ENCODE results near the gene ISG20.

Gene ISG20

GRCh38 chr15:88680241-88681001, 41.6 kb downstream of the ISG20 start:
- DNase-seq (ENCODE audit: extremely low read depth in 1 of 2, low read depth in 1 of 2), result no peak

DNA sequence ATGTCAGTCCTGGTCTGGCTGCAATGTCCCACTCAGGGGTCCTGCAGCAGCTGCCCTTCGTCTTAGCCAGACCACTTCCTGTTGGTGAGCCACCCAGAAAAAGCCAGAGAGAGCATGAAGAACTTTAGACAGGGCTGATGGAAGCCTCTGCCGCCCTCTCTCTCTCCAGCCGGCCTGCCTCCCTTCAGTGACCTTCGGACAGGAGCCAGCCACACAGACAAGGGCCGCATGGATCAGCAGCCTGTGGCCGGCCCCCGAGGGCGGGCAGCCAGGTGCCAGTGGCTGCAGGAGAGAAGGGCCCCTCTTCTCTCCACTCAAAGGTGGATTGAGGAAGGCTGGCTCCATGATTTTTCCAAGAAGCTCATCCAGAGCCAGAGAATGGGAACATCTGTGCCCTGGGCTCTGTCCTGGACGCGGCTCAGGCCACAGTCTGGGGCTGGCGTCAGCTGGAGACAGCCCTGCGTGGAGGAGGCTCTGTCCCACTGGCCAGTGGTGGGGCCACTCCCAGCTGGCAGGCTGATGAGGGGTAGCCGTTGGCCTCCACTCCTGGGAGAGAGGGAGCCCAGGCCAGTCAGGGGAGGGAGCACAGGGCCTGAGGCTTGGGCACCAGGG, 42.9 kb downstream of the ISG20 start:
- no peak for DNase-seq (ENCODE audit: extremely low read depth in 1 of 2, low read depth in 1 of 2)

GRCh38 chr15:88684345-88684744, 45.5 kb downstream of the ISG20 start:
- no peak for DNase-seq (ENCODE audit: extremely low read depth in 1 of 2, low read depth in 1 of 2)

- no peak for DNase-seq (ENCODE audit: extremely low read depth in 1 of 2, low read depth in 1 of 2)
Measured at GRCh38 chr15:88686166-88686565, 47.4 kb downstream of the ISG20 start.

- DNase-seq (ENCODE audit: extremely low read depth in 1 of 2, low read depth in 1 of 2), result no peak
Measured at GRCh38 chr15:88688394-88688933, 49.6 kb downstream of the ISG20 start.

- no peak for DNase-seq (ENCODE audit: extremely low read depth in 1 of 2, low read depth in 1 of 2)
Measured at GRCh38 chr15:88690331-88690730, 51.5 kb downstream of the ISG20 start.

DNA sequence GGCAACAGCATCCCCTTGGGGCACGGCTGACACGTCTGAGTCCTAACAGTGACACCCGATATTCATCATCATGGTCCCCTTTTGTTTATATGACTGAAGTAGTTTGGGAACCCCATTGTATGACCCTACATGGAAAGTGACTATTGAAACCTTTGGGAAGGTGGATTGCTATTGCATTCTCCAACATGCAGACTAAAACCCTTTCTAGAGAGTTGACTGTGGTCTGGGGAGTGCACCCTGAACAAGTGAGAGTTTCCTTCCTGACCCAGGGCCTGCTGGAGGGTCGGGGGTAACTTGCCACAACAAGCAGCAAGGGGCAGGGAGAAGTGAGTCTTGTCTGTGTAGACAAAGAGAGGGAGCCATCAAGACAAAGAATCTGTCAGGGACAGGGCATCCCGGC, 54.4 kb downstream of the ISG20 start:
- DNase-seq (ENCODE audit: extremely low read depth in 1 of 2, low read depth in 1 of 2), result no peak

DNA sequence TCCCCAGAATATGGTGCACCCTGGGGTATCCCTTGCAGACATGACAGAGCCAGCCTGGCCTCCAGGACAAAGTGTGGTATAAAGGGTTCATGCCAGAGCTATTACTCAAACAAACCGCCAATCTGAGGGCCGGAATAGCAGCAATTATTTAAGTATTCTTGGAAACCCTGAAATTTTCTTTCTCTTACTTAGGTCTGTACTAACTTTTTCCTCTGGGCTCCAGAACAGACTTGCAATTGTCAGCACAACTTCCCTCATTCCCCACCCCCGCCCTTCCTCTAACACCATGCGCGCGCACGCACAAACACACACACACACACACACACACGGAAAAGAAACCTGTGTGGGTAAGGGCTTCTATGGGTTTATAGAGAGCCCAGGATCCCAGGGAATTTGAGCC, 56.3 kb downstream of the ISG20 start:
- no peak for DNase-seq (ENCODE audit: extremely low read depth in 1 of 2, low read depth in 1 of 2)

DNA sequence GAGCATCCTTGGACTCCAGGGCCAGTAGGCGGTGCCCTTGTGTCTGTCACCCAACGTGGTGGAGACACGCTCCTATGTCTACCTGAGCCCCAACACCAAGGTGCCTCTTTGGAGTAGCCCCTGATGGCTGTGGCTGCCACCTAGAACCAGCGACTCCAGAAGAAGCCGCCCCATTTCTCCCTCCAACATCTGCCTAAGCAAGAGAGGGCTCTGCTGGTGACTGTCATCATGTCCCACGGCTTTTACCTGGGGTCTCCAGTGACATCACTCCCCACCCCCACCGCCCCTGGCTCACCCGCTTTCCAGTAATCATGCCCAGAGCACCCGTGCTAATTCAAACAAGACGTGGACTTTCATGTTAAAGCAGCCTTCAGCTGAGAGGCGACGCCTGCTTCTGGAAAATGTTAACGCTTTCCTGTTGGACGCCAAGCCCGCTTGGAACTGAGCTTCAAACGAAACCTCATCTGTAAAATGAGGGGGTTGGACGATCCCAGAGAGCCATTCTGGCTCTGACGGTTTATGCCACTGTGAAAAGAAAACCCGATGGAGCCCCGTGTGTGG, 57.0 kb downstream of the ISG20 start:
- DNase-seq (ENCODE audit: extremely low read depth in 1 of 2, low read depth in 1 of 2), result no peak

- DNase-seq (ENCODE audit: extremely low read depth in 1 of 2, low read depth in 1 of 2), result no peak
Measured at GRCh38 chr15:88696254-88696653, 57.4 kb downstream of the ISG20 start.

GRCh38 chr15:88697276-88697675, 58.5 kb downstream of the ISG20 start:
- DNase-seq (ENCODE audit: extremely low read depth in 1 of 2, low read depth in 1 of 2), result no peak

DNA sequence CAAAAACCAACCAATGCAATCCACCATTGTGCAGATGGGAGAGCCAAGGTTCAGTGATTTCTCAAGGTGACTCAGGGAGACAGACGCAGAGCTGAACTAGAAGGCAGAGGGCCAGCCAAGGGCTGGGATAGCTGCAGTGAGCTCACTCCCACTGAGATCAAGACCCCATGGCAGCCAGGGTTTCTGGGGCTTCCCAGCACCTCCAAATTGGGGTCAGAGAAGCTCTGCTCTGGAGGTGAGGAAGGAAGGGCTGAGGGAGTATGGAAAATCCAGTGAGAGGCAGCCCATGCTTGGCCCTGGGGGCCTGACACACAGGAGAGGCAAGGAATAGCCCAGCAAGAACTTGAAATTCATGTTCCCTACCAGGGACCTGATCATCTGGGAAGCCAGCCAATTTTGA, 61.0 kb downstream of the ISG20 start:
- DNase-seq (ENCODE audit: extremely low read depth in 1 of 2, low read depth in 1 of 2), result no peak

DNA sequence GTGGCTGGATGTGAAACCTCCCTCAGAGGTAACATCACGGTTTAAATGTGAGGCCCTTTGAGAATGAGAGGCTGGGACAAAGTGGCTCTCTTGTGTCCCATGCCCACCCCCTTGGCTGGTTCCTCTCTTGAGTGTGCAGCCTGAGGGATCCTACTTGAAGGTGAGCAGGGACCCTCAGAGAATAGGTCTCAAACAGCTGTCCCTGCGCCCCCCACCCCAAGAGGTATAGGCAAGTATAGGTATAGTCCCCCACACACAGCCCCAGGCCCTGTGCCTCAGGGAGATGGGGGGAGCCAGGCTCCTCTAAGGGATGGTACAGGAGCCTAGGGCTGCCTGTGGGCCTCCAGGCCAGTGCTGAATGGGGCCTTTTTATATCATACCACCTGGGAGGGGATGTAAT, 61.9 kb downstream of the ISG20 start:
- DNase-seq (ENCODE audit: extremely low read depth in 1 of 2, low read depth in 1 of 2), result no peak

GRCh38 chr15:88701561-88702095, 62.8 kb downstream of the ISG20 start:
- no peak for DNase-seq (ENCODE audit: extremely low read depth in 1 of 2, low read depth in 1 of 2)

DNA sequence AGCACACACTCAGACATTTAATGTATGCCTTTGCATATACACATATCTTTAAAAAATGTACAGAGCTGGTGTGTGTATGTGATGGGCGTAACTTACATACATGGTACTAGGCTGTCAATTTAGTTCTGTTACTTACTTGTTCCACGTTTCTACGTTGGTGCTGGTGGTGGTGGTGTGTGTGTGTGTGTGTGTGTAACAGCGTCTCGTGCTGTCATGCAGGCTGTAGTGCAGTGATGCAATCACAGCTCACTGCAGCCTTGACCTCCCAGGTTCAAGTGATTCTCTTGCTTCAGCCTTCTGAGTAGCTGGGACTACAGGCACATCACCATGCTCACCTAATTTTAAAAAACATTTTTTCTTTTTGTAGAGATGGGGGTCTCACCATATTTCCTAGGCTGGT, 64.2 kb downstream of the ISG20 start:
- no peak for DNase-seq (ENCODE audit: extremely low read depth in 1 of 2, low read depth in 1 of 2)

GRCh38 chr15:88703533-88703932, 64.7 kb downstream of the ISG20 start:
- no peak for DNase-seq (ENCODE audit: extremely low read depth in 1 of 2, low read depth in 1 of 2)

GRCh38 chr15:88704791-88705768, 66.3 kb downstream of the ISG20 start:
- no peak for DNase-seq (ENCODE audit: extremely low read depth in 1 of 2, low read depth in 1 of 2)

- DNase-seq (ENCODE audit: extremely low read depth in 1 of 2, low read depth in 1 of 2), result no peak
Measured at GRCh38 chr15:88705769-88706165, 67.0 kb downstream of the ISG20 start.

All from stimulated activated CD8-positive, alpha-beta memory T cell treated with anti-CD3 and anti-CD28 coated beads, Interleukin-7, amount 100 ng/mL, for 48 hours (primary cell).